ENCODE data around the gene CDC16.
"Not testable (repeated sequence)": the region's sequence is repeated elsewhere in the genome, so short reads cannot be mapped to it uniquely, and the experiment has no call there.

GRCh38 chr13:114199526-114199925 lies 35.2 kb upstream of the CDC16 start:
- TF ChIP-seq CTCF (conservative IDR thresholded peaks at IDR 0.05; ENCODE audit: low read length); EZH2phosphoT487 (IDR thresholded peaks at IDR 0.05; ENCODE audit: borderline replicate concordance, low read depth, low read length): not testable (repeated sequence)
